ENCODE results near the gene PSMG1.

The PSMG1 gene

GRCh38 chr21:39125752-39126485 is 57.3 kb downstream of the PSMG1 start:
- DNase-seq (ENCODE audit: extremely low read depth, insufficient read length): no peak
- TF ChIP-seq, protein P1, sequence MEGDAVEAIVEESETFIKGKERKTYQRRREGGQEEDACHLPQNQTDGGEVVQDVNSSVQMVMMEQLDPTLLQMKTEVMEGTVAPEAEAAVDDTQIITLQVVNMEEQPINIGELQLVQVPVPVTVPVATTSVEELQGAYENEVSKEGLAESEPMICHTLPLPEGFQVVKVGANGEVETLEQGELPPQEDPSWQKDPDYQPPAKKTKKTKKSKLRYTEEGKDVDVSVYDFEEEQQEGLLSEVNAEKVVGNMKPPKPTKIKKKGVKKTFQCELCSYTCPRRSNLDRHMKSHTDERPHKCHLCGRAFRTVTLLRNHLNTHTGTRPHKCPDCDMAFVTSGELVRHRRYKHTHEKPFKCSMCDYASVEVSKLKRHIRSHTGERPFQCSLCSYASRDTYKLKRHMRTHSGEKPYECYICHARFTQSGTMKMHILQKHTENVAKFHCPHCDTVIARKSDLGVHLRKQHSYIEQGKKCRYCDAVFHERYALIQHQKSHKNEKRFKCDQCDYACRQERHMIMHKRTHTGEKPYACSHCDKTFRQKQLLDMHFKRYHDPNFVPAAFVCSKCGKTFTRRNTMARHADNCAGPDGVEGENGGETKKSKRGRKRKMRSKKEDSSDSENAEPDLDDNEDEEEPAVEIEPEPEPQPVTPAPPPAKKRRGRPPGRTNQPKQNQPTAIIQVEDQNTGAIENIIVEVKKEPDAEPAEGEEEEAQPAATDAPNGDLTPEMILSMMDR (IDR thresholded peaks at IDR 0.05; ENCODE audit: insufficient read depth, low read length, poor library complexity, severe bottlenecking): peak; percentile 54
- Histone ChIP-seq H3K4me3 (replicated peaks; ENCODE audit: low read depth, low read length) (no peak overlapping the region), H3K27me3 (replicated peaks; ENCODE audit: control insufficient read depth, insufficient read depth, low read length) (peaks cover under 1% of the 10 kb centered on the region; the same call in 1 of the 2 replicates), H3K36me3 (ENCODE audit: control insufficient read depth, insufficient read depth, low read length) (no peaks in the 10 kb centered on the region)

All from GM06990 (cell line).